GM08714 (cell line): Measurements from ENCODE around the gene TRIM71.
"Not testable (repeated sequence)": the region's sequence is repeated elsewhere in the genome, so short reads cannot be mapped to it uniquely, and the experiment has no call there.

ENCODE experiments used
- H3K4me3 ChIP-seq: fragments of 200-500 bp; sonication (Bioruptor generic); 2 replicates; pipeline ENCODE4 v1.5.1; 2014; ENCODE audit warnings: mild to moderate bottlenecking, low read length, inconsistent platforms
- ZNF274 ChIP-seq: IDR thresholded peaks from 2 replicates; pipeline ENCODE4 v1.6.1; 2012; ENCODE audit warnings: mild to moderate bottlenecking, low read depth, low read length

The TRIM71 gene

GRCh38 chr3:32913790-32914446, 96.1 kb downstream of the TRIM71 start:
- no peak overlapping the region for H3K4me3 ChIP-seq
- no peak for TF ChIP-seq ZNF274

GRCh38 chr3:32919920-32920319, 102.1 kb downstream of the TRIM71 start:
- no peak overlapping the region for H3K4me3 ChIP-seq
- no peak for TF ChIP-seq ZNF274

- no peak for TF ChIP-seq ZNF274
- H3K4me3 ChIP-seq = no peak overlapping the region
These were observed 104.3 kb downstream of the TRIM71 start for GRCh38 chr3:32922078-32922477.

GRCh38 chr3:32930161-32930560, 112.4 kb downstream of the TRIM71 start:
- H3K4me3 ChIP-seq = no peak overlapping the region
- no peak for TF ChIP-seq ZNF274

GRCh38 chr3:32931273-32931672, 113.5 kb downstream of the TRIM71 start:
- not testable (repeated sequence) for H3K4me3 ChIP-seq

- H3K4me3 ChIP-seq = no peak overlapping the region
- no peak for TF ChIP-seq ZNF274
These were observed 116.4 kb downstream of the TRIM71 start for GRCh38 chr3:32934150-32934742.

GRCh38 chr3:32937331-32937730, 119.5 kb downstream of the TRIM71 start:
- no peak overlapping the region for H3K4me3 ChIP-seq
- no peak for TF ChIP-seq ZNF274

GRCh38 chr3:32939531-32940284, 121.9 kb downstream of the TRIM71 start:
- H3K4me3 ChIP-seq = not testable (repeated sequence)

- no peak overlapping the region for H3K4me3 ChIP-seq
- TF ChIP-seq ZNF274 = no peak
These were observed 122.9 kb downstream of the TRIM71 start for GRCh38 chr3:32940726-32941125.

GRCh38 chr3:32945136-32945535, 127.3 kb downstream of the TRIM71 start:
- no peak for TF ChIP-seq ZNF274
- H3K4me3 ChIP-seq = no peak overlapping the region

- H3K4me3 ChIP-seq = not testable (repeated sequence)
These were observed 127.8 kb downstream of the TRIM71 start for GRCh38 chr3:32945598-32945997.

GRCh38 chr3:32946973-32947788, 129.4 kb downstream of the TRIM71 start:
- no peak overlapping the region for H3K4me3 ChIP-seq
- no peak for TF ChIP-seq ZNF274
